RKO (cell line): ENCODE measurements around the gene APOA5.

Source experiments
- DNase-seq: peaks from one replicate; pipeline ENCODE4 v3.0.0-alpha.2; 2016; ENCODE audit warnings: low spot score

APOA5 gene

GRCh38 chr11:116797816-116798215 lies 6.1 kb upstream of the APOA5 start:
- no peak for DNase-seq

GRCh38 chr11:116796548-116796947 lies 4.9 kb upstream of the APOA5 start:
- no peak for DNase-seq

GRCh38 chr11:116794851-116795250 lies 3.2 kb upstream of the APOA5 start:
- no peak for DNase-seq

GRCh38 chr11:116793772-116794097 lies 2.1 kb upstream of the APOA5 start:
- DNase-seq: no peak

GRCh38 chr11:116792869-116793771 lies 1.4 kb upstream of the APOA5 start:
- DNase-seq: peak; percentile 81

- no peak for DNase-seq
Measured at GRCh38 chr11:116792144-116792868, 627 bp upstream of the APOA5 start.

GRCh38 chr11:116791002-116791812 lies 472 bp downstream of the APOA5 start:
- no peak for DNase-seq

GRCh38 chr11:116790167-116791001 lies 1.3 kb downstream of the APOA5 start:
- no peak for DNase-seq

- no peak for DNase-seq
Measured at GRCh38 chr11:116788975-116789374, 2.7 kb downstream of the APOA5 start.

GRCh38 chr11:116788534-116788933 lies 3.1 kb downstream of the APOA5 start:
- no peak for DNase-seq

GRCh38 chr11:116787786-116788486 lies 3.7 kb downstream of the APOA5 start, which contains the start of gene ZPR1:
Gene ZPR1, minus strand, starts transcription at chr11:116788023. Its CDS starts 33 bp downstream, at chr11:116787990.
- DNase-seq: peak; percentile 79

GRCh38 chr11:116787436-116787785 lies 4.3 kb downstream of the APOA5 start:
- peak; percentile 51 for DNase-seq

- DNase-seq: no peak
Measured at GRCh38 chr11:116786966-116787365, 4.7 kb downstream of the APOA5 start.

- no peak for DNase-seq
Measured at GRCh38 chr11:116786326-116786725, 5.4 kb downstream of the APOA5 start.

GRCh38 chr11:116782728-116783127 lies 9.0 kb downstream of the APOA5 start:
- peak; percentile 39 for DNase-seq

- no peak for DNase-seq
Measured at GRCh38 chr11:116778556-116778955, 13.1 kb downstream of the APOA5 start.

GRCh38 chr11:116777056-116777455 lies 14.6 kb downstream of the APOA5 start:
- no peak for DNase-seq

GRCh38 chr11:116776522-116776984 lies 15.1 kb downstream of the APOA5 start:
- DNase-seq: no peak

GRCh38 chr11:116775975-116776374 lies 15.7 kb downstream of the APOA5 start:
- DNase-seq: no peak

- no peak for DNase-seq
Measured at GRCh38 chr11:116774661-116775060, 17.0 kb downstream of the APOA5 start.
